Hepatocyte (in vitro differentiated cells): ENCODE results near the gene NUCKS1. TPM values are rescaled to one million over a fixed set of nuclear protein-coding genes. Genes with fewer than 3 reads are reported as not detected.

ENCODE experiments used
- DNase-seq: peaks from one replicate; pipeline ENCODE4 v3.0.0-alpha.2; 2016; ENCODE audit warnings: low spot score
- H2AFZ ChIP-seq: fragments of 200-600 bp; sonication (generic); 2 replicates; pipeline ENCODE4 v1.6.0; 2016; ENCODE audit warnings: antibody characterized with exemption, mild to moderate bottlenecking
- H3K27ac ChIP-seq: fragments of 200-600 bp; sonication (generic); 2 replicates; pipeline ENCODE4 v1.5.1; 2016; ENCODE audit warnings: mild to moderate bottlenecking
- H3K27me3 ChIP-seq: fragments of 200-600 bp; sonication (generic); 2 replicates; pipeline ENCODE4 v1.6.1; 2016
- H3K36me3 ChIP-seq: fragments of 200-600 bp; sonication (generic); replicated peaks from 2 replicates; pipeline ENCODE4 v1.5.1; 2016; ENCODE audit warnings: low read depth; ENCODE audit not compliant: insufficient read depth
- H3K4me1 ChIP-seq: fragments of 200-600 bp; sonication (generic); 2 replicates; pipeline ENCODE4 v1.5.1; 2016; ENCODE audit warnings: mild to moderate bottlenecking, moderate library complexity; ENCODE audit not compliant: insufficient read depth
- H3K4me2 ChIP-seq: fragments of 200-600 bp; sonication (generic); 2 replicates; pipeline ENCODE4 v1.6.0; 2016
- H3K4me3 ChIP-seq: fragments of 200-600 bp; sonication (generic); 2 replicates; pipeline ENCODE4 v1.5.1; 2016; ENCODE audit warnings: mild to moderate bottlenecking
- H3K79me2 ChIP-seq: fragments of 200-600 bp; sonication (generic); 2 replicates; pipeline ENCODE4 v1.6.0; 2017; ENCODE audit warnings: mild to moderate bottlenecking
- H3K9me2 ChIP-seq: fragments of 200-600 bp; sonication (generic); replicated peaks from 2 replicates; pipeline ENCODE4 v1.6.0; 2017; ENCODE audit warnings: mild to moderate bottlenecking; ENCODE audit not compliant: insufficient read depth
- H3K9me3 ChIP-seq: fragments of 200-600 bp; sonication (generic); 2 replicates; pipeline ENCODE4 v1.5.1; 2016; ENCODE audit warnings: low read depth, mild to moderate bottlenecking
- H4K20me1 ChIP-seq: fragments of 200-600 bp; sonication (generic); 2 replicates; pipeline ENCODE4 v1.6.0; 2016; ENCODE audit warnings: mild to moderate bottlenecking; ENCODE audit not compliant: insufficient read depth, poor library complexity, severe bottlenecking
- EZH2 ChIP-seq: fragments of 200-600 bp; sonication (generic); IDR thresholded peaks from 2 replicates; pipeline ENCODE4 v1.6.1; 2016; ENCODE audit warnings: antibody characterized with exemption, mild to moderate bottlenecking, borderline replicate concordance
- EZH2phosphoT487 ChIP-seq: fragments of 200-600 bp; sonication (generic); IDR thresholded peaks from one replicate; pipeline ENCODE4 v1.6.1; 2018; ENCODE audit warnings: antibody characterized with exemption, mild to moderate bottlenecking, low read depth, moderate library complexity; ENCODE audit not compliant: unreplicated experiment, severe bottlenecking
- WGBS: methylation state at CpG from one replicate; pipeline ENCODE4 v1.1.6; 2016; ENCODE audit warnings: low lambda C conversion rate; ENCODE audit errors: missing lambda C conversion rate; 5-methylcytosine and 5-hydroxymethylcytosine counted together
- polyA plus RNA-seq: library from polyadenylated mRNA; unstranded; fragments of >200 nt; fragmentation: Nextera tagmentation; extraction: Ambion mirVana; gene quantifications from 2 replicates; pipeline ENCODE4 v1.2.1, GENCODE V29; 2016
- total RNA-seq: library from RNA; depleted of rRNA; stranded (reverse); fragments of >200 nt; gene quantifications from 2 replicates; pipeline ENCODE4 v1.2.3, GENCODE V29; 2014
- TF ChIP-seq, protein P1 (sequence below): fragments of 200-600 bp; sonication (generic); IDR thresholded peaks from 2 replicates; pipeline ENCODE4 v1.5.1; 2016; ENCODE audit warnings: antibody characterized with exemption, mild to moderate bottlenecking; ENCODE audit not compliant: poor library complexity

NUCKS1 gene
- total and polyA plus RNA-seq, 2 experiments from 2014 or later = 28.4 to 143 TPM

DNA sequence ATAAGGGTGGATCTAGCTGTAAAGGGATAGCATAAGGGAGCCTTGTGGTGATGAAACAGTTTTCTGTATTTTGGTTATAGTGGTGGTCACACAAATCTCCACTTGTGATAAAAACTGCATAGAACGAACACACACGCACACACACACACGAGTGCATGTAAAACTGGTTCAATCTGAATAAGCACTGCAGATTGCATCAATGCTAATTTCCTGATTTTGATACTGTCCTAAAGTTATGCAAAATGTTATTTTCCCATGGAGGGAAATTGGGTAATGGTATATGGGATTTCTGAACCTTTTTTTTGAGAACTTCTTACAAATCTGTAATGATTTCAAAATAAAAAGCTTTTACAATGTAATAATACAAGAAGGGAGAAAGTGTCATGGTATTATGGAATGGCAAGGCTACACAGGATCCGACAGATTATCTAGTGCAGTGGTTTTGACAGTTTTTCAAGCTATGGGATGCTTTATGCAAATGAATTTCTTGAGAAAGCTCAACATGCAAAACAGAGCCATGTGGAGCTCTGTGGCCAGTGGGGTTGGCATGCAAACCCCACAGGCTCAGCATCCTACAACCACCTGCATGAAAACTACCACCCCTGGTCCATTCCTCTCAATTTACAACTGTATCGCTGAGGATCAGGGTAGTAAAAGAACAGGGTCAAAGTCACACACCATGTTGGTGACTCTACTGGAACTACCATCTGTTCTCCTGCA lies 44.2 kb upstream of the NUCKS1 start:
- Histone ChIP-seq H3K27me3 (no peaks in the 10 kb centered on the region), H3K9me2 (no peaks in the 10 kb centered on the region), H4K20me1 (no peaks in the 10 kb centered on the region), H3K4me3 (no peak overlapping the region), H3K9me3 (no peaks in the 10 kb centered on the region), H3K4me2 (no peak overlapping the region), H3K27ac (no peak overlapping the region), H3K4me1 (no peaks in the 10 kb centered on the region), H3K79me2 (no peaks in the 10 kb centered on the region), H2AFZ (no peak overlapping the region), H3K36me3 (no peaks in the 10 kb centered on the region)
- no peak for DNase-seq
- TF ChIP-seq, protein P1, sequence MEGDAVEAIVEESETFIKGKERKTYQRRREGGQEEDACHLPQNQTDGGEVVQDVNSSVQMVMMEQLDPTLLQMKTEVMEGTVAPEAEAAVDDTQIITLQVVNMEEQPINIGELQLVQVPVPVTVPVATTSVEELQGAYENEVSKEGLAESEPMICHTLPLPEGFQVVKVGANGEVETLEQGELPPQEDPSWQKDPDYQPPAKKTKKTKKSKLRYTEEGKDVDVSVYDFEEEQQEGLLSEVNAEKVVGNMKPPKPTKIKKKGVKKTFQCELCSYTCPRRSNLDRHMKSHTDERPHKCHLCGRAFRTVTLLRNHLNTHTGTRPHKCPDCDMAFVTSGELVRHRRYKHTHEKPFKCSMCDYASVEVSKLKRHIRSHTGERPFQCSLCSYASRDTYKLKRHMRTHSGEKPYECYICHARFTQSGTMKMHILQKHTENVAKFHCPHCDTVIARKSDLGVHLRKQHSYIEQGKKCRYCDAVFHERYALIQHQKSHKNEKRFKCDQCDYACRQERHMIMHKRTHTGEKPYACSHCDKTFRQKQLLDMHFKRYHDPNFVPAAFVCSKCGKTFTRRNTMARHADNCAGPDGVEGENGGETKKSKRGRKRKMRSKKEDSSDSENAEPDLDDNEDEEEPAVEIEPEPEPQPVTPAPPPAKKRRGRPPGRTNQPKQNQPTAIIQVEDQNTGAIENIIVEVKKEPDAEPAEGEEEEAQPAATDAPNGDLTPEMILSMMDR = no peak
- 73% methylated on average over 5 of the region's 5 CpGs for WGBS

DNA sequence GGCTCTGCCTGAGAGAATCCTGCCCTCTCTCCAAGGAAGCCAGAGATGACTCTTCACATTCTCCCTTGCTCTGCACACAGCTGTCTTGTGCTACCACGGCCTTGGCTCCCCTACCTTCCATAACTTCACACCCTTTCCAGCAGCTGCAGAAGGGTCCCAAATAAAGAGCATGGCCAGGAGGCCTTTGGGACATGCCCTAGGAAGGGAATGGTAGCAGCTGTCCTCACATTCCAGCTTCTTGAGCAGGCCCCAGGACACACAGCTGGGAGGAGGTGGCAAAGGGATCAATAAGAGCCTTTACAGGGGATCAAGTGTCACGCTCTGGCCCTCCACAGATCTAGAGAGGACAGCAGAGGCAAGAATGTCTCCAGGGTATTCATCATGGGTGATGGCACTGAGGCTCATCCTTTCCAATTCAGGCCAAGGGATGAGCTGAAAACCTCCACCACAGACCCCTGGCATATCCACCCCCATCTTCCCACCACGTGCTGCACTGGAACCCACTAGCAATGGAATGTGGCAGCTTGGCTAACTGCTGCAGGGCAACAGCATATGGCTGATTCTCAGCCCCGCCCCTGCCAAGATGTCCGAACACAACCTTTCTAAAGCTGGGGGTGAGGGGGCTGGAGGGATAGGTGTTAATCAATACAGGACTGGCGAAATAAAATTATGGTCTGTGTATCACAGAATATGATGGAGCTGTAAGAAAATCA lies 43.1 kb upstream of the NUCKS1 start:
- Histone ChIP-seq H2AFZ (no peak overlapping the region), H3K9me2 (no peaks in the 10 kb centered on the region), H3K27ac (no peak overlapping the region), H3K4me3 (no peak overlapping the region), H3K9me3 (no peaks in the 10 kb centered on the region), H3K79me2 (no peaks in the 10 kb centered on the region), H3K36me3 (no peaks in the 10 kb centered on the region), H3K27me3 (no peaks in the 10 kb centered on the region), H3K4me1 (no peaks in the 10 kb centered on the region), H4K20me1 (no peaks in the 10 kb centered on the region), H3K4me2 (no peak overlapping the region)
- 79% methylated on average over 6 of the region's 6 CpGs for WGBS
- TF ChIP-seq EZH2phosphoT487 (no peak), EZH2 (no peak)
- TF ChIP-seq, protein P1 = no peak
- no peak for DNase-seq

DNA sequence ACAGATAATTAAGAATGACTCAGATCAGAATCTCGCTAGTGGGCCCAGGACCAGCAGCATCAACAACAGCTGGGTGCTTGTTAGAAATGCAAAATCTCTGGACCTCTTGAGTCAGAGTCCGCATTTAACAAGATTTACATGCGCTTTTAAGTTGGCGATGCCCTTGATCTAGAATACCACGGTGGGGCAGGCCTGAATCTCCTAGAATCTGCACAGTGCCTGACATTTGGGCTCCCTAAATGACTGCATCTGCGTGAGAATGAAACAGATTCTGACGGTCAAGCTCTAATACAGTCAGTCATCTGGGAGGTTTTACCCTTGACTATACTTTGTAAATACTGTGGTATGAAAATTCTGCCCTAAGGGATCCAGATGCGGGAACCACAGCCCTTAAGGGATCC lies 42.5 kb upstream of the NUCKS1 start:
- H2AFZ ChIP-seq = no peak overlapping the region
- no peak overlapping the region for H3K27ac ChIP-seq
- H3K36me3 ChIP-seq = no peaks in the 10 kb centered on the region
- no peak for DNase-seq
- no peak overlapping the region for H3K4me3 ChIP-seq
- no peak overlapping the region for H3K4me2 ChIP-seq
- WGBS = 89% methylated on average over 8 of the region's 8 CpGs
- TF ChIP-seq EZH2phosphoT487 (no peak), EZH2 (no peak)
- TF ChIP-seq, protein P1 = no peak
- no peaks in the 10 kb centered on the region for H3K4me1 ChIP-seq
- H3K79me2 ChIP-seq = no peaks in the 10 kb centered on the region
- H3K9me3 ChIP-seq = no peaks in the 10 kb centered on the region
- no peaks in the 10 kb centered on the region for H3K9me2 ChIP-seq
- no peaks in the 10 kb centered on the region for H4K20me1 ChIP-seq
- no peaks in the 10 kb centered on the region for H3K27me3 ChIP-seq
